K562 (cell line): ENCODE results near the gene SEPTIN6. TPM values are rescaled to one million over a fixed set of nuclear protein-coding genes. Genes with fewer than 3 reads are reported as not detected.

ENCODE experiments used
- BRD4 ChIP-seq: fragments of 200-600 bp; sonication (generic); IDR thresholded peaks from 2 replicates; pipeline ENCODE4 v1.6.1; 2017; ENCODE audit warnings: inconsistent platforms
- CCAR2 ChIP-seq: fragments of 200-400 bp; formaldehyde crosslinking; IDR thresholded peaks from 2 replicates; pipeline ENCODE4 v1.6.1; 2017; ENCODE audit warnings: mild to moderate bottlenecking, low read depth, low read length
- EP300 ChIP-seq: IDR thresholded peaks from 2 replicates; pipeline ENCODE4 v1.6.1; 2012; ENCODE audit warnings: low read length, improper control_type of control experiment
- GTF2F1 ChIP-seq: IDR thresholded peaks from 2 replicates; pipeline ENCODE4 v1.6.1; 2011; ENCODE audit warnings: low read depth, low read length, improper control_type of control experiment
- ILK ChIP-seq: fragments of 450-650 bp; IDR thresholded peaks from 2 replicates; pipeline ENCODE4 v1.6.1; 2016; ENCODE audit warnings: missing genetic modification characterization, low read depth, mild to moderate bottlenecking, missing compliant biosample characterization, moderate library complexity, borderline replicate concordance
- KLF16 ChIP-seq: IDR thresholded peaks from 2 replicates; pipeline ENCODE4 v1.6.1; 2016; ENCODE audit warnings: antibody characterized with exemption
- NELFE ChIP-seq: IDR thresholded peaks from 2 replicates; pipeline ENCODE4 v1.6.1; 2011; ENCODE audit warnings: mild to moderate bottlenecking; ENCODE audit not compliant: insufficient read depth, insufficient read length
- PHF8 ChIP-seq: fragments of 200-600 bp; sonication (generic); IDR thresholded peaks from 2 replicates; pipeline ENCODE4 v1.6.1; 2012; ENCODE audit warnings: mixed run types, mild to moderate bottlenecking, inconsistent platforms, low read length, moderate library complexity, borderline replicate concordance
- RCOR1 ChIP-seq, 2 experiments: IDR thresholded peaks; 2 replicates each; pipeline ENCODE4 v1.6.1; 2012; ENCODE audit warnings: low read depth in 2 of 2, low read length in 2 of 2, borderline replicate concordance in 1 of 2, improper control_type of control experiment in 1 of 2
- SRSF1 ChIP-seq: fragments of 200-400 bp; formaldehyde crosslinking; IDR thresholded peaks from 2 replicates; pipeline ENCODE4 v1.6.1; 2017; ENCODE audit warnings: mild to moderate bottlenecking, low read depth, low read length, moderate library complexity
- WHSC1 ChIP-seq: IDR thresholded peaks from one replicate; pipeline ENCODE4 v1.6.1; 2012; ENCODE audit warnings: low read length, control low read depth, inconsistent platforms
- ZNF184 ChIP-seq: sonication (generic); formaldehyde crosslinking; IDR thresholded peaks from 2 replicates; pipeline ENCODE4 v1.5.0; 2020; ENCODE audit warnings: missing genetic modification reagents
- ZNF316 ChIP-seq: fragments of 450-650 bp; IDR thresholded peaks from 2 replicates; pipeline ENCODE4 v1.6.1; 2016
- ZNF699 ChIP-seq: fragments of 250-450 bp; sonication (Bioruptor Pico); IDR thresholded peaks from 2 replicates; pipeline ENCODE4 v1.8.0; 2021; ENCODE audit warnings: mild to moderate bottlenecking, moderate library complexity; ENCODE audit not compliant: insufficient replicate concordance
- polyA plus RNA-seq, 8 experiments: library from polyadenylated mRNA; depleted of rRNA in 4 of 8; stranded (reverse) in 5 of 8; unstranded in 3 of 8; fragments of >200 nt; fragmentation: Nextera tagmentation in 2 of 8; fragmentation: Illumina TruSeq in 1 of 8; extraction: Ambion mirVana in 2 of 8; extraction: Trizol in 1 of 8; gene quantifications; 2 replicates each; pipeline versions ENCODE4 v1.2.1 to v1.2.3, GENCODE V29; 2011 to 2014; ENCODE audit warnings: inconsistent platforms in 1 of 8, missing spikeins in 1 of 8
- total RNA-seq, 7 experiments: library from RNA; depleted of rRNA in 6 of 7; stranded (reverse); fragments of >200 nt in 6 of 7; fragmentation: Illumina TruSeq in 2 of 7; extraction: Trizol in 2 of 7; gene quantifications; 2 replicates each; pipeline versions ENCODE4 v1.2.1 to v1.2.3, GENCODE V29; 2011 to 2021; ENCODE audit warnings: low replicate concordance in 1 of 7
- TF ChIP-seq, protein P1 (sequence below): fragments of 250-450 bp; sonication (Bioruptor Pico); IDR thresholded peaks from 2 replicates; pipeline ENCODE4 v1.5.0; 2020; ENCODE audit warnings: mild to moderate bottlenecking
- TF ChIP-seq, protein P2 (sequence below): fragments of 450-650 bp; formaldehyde crosslinking; conservative IDR thresholded peaks from 2 replicates; pipeline ENCODE4 v1.4.0; 2022; ENCODE audit warnings: mild to moderate bottlenecking, missing genetic modification characterization
- TF ChIP-seq, protein P3 (sequence below): sonication (generic); formaldehyde crosslinking; IDR thresholded peaks from 2 replicates; pipeline ENCODE4 v1.8.0; 2022; ENCODE audit warnings: missing genetic modification reagents, mild to moderate bottlenecking, borderline replicate concordance

SEPTIN6 gene
- total and polyA plus RNA-seq, 9 of the 15 experiments (the other 6 are each of a cell fraction or from before 2014, with no cell fraction given), result 8.4 to 67.0 (median 37.8) TPM

DNA sequence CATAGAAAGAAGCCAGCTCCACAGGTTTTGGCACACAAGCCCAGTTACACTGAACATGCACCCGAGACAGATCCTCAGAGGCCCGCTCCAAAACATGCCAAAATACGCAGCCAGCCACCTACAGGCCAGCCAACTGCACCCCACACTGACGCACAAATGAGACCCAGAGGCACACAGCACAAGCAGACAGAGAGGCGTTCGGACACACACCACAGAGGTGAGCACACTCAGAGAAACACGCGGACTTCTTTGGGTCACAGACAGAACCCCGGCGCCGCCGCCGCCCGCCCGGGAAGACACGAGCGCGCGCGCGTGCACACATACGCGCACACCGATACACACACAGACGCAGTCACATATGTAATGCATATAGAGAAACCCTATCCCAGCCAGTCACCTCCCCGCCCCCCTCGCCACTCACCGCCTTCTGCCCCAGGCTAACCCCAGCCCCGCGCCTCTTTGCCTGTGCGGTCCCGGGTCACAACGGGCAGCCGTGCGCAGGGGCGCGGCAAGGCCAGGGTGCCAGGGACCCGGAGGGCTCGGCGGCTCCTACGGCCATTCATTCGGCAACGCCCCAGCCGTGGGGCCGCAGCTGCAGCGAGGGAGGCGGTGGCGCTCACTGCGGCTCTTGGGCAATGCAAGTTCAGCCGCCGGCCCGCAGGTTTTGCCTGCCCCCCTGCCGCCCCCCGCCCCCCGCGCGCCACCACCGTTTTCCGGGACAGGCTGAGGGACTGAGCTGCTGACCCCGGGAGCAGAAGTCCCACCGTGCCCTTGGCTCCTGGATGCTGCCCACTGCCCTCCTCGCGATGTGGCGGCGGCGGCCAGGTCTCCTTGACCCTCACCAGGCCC is 553 bp downstream of the SEPTIN6 start (continued):
- TF ChIP-seq, protein P1, sequence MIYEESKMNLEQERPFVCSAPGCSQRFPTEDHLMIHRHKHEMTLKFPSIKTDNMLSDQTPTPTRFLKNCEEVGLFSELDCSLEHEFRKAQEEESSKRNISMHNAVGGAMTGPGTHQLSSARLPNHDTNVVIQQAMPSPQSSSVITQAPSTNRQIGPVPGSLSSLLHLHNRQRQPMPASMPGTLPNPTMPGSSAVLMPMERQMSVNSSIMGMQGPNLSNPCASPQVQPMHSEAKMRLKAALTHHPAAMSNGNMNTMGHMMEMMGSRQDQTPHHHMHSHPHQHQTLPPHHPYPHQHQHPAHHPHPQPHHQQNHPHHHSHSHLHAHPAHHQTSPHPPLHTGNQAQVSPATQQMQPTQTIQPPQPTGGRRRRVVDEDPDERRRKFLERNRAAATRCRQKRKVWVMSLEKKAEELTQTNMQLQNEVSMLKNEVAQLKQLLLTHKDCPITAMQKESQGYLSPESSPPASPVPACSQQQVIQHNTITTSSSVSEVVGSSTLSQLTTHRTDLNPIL (CRISPR knock-in tag), result no peak
- TF ChIP-seq GTF2F1 (no peak), PHF8 (no peak), KLF16 (no peak), ILK (tag) (no peak), SRSF1 (no peak), WHSC1 (no peak), EP300 (no peak), CCAR2 (no peak), NELFE (no peak), ZNF316 (no peak), ZNF699 (CRISPR knock-in tag) (no peak), BRD4 (no peak), RCOR1 (IDR thresholded peaks at IDR 0.05; ENCODE audit: borderline replicate concordance in 1 of 2, low read depth in 2 of 2, low read length in 2 of 2) (no peak), ZNF184 (CRISPR knock-in tag) (no peak)
- TF ChIP-seq, protein P2, sequence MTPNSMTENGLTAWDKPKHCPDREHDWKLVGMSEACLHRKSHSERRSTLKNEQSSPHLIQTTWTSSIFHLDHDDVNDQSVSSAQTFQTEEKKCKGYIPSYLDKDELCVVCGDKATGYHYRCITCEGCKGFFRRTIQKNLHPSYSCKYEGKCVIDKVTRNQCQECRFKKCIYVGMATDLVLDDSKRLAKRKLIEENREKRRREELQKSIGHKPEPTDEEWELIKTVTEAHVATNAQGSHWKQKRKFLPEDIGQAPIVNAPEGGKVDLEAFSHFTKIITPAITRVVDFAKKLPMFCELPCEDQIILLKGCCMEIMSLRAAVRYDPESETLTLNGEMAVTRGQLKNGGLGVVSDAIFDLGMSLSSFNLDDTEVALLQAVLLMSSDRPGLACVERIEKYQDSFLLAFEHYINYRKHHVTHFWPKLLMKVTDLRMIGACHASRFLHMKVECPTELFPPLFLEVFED (CRISPR knock-in tag), result no peak
- TF ChIP-seq, protein P3, sequence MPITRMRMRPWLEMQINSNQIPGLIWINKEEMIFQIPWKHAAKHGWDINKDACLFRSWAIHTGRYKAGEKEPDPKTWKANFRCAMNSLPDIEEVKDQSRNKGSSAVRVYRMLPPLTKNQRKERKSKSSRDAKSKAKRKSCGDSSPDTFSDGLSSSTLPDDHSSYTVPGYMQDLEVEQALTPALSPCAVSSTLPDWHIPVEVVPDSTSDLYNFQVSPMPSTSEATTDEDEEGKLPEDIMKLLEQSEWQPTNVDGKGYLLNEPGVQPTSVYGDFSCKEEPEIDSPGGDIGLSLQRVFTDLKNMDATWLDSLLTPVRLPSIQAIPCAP (CRISPR knock-in tag), result no peak
